ENCODE measurements around the gene CACNA1D. TPM values are rescaled to one million over a fixed set of nuclear protein-coding genes. Genes with fewer than 3 reads are reported as not detected.
A peak's percentile ranks its signal among the peaks of the same experiment; 100 is the strongest.

Gene CACNA1D
- total RNA-seq, 1 donor from 2014 or later, result 6.3 TPM

DNA sequence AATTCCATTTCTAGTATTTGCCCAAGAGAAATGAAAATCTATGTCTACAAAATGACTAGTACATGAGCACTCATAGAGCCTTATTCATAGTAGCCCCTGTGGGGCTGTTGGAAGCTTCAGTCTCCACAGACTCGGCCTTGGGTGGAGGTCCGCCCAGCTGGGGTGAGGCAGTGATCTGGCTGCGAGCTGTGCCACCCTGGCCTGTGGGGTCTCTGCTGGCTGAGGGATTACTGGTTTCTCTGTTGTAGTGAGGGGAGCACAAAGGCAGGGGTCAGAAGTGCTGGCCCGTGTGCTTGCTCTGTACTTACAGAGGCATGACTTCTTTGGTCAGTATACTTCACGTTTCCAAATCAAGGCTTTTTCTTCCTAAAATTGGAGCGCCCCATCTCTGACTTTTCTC lies 193.7 kb downstream of the CACNA1D start:
- H3K27me3 Mint-ChIP-seq, result peaks cover 36% of the 10 kb centered on the region
- no peaks in the 10 kb centered on the region for H3K9me3 Mint-ChIP-seq (ENCODE audit: low read depth)
- peaks cover 10% of the 10 kb centered on the region for H3K4me1 Mint-ChIP-seq (ENCODE audit: low read depth)
- TF ChIP-seq CTCF (IDR thresholded peaks at IDR 0.05; ENCODE audit: unreplicated experiment), result no peak
- DNase-seq (ENCODE audit: low spot score, unreplicated experiment), result no peak
- no peak overlapping the region for H3K27ac Mint-ChIP-seq
- no peak overlapping the region for H3K4me3 Mint-ChIP-seq (ENCODE audit: low read depth)
- no peaks in the 10 kb centered on the region for H3K36me3 Mint-ChIP-seq (ENCODE audit: insufficient read depth)

GRCh38 chr3:53688989-53689388 lies 194.6 kb downstream of the CACNA1D start:
- TF ChIP-seq CTCF (IDR thresholded peaks at IDR 0.05; ENCODE audit: unreplicated experiment), result no peak
- peaks cover 10% of the 10 kb centered on the region for H3K4me1 Mint-ChIP-seq (ENCODE audit: low read depth)
- no peaks in the 10 kb centered on the region for H3K36me3 Mint-ChIP-seq (ENCODE audit: insufficient read depth)
- peak overlapping the region; percentile 52 for H3K27ac Mint-ChIP-seq
- peaks cover 34% of the 10 kb centered on the region for H3K27me3 Mint-ChIP-seq
- peak overlapping the region; percentile 23 for H3K4me3 Mint-ChIP-seq (ENCODE audit: low read depth)
- no peak for DNase-seq (ENCODE audit: low spot score, unreplicated experiment)
- no peaks in the 10 kb centered on the region for H3K9me3 Mint-ChIP-seq (ENCODE audit: low read depth)

GRCh38 chr3:53689681-53690080 lies 195.3 kb downstream of the CACNA1D start:
- peaks cover 40% of the 10 kb centered on the region for H3K27me3 Mint-ChIP-seq
- no peak for DNase-seq (ENCODE audit: low spot score, unreplicated experiment)
- H3K4me1 Mint-ChIP-seq (ENCODE audit: low read depth), result peaks cover 10% of the 10 kb centered on the region
- no peak overlapping the region for H3K4me3 Mint-ChIP-seq (ENCODE audit: low read depth)
- H3K9me3 Mint-ChIP-seq (ENCODE audit: low read depth), result no peaks in the 10 kb centered on the region
- TF ChIP-seq CTCF (IDR thresholded peaks at IDR 0.05; ENCODE audit: unreplicated experiment), result no peak
- no peak overlapping the region for H3K27ac Mint-ChIP-seq
- no peaks in the 10 kb centered on the region for H3K36me3 Mint-ChIP-seq (ENCODE audit: insufficient read depth)

- TF ChIP-seq CTCF (IDR thresholded peaks at IDR 0.05; ENCODE audit: unreplicated experiment), result no peak
- Mint-ChIP-seq H3K4me1 (ENCODE audit: low read depth) (peaks cover 10% of the 10 kb centered on the region), H3K36me3 (ENCODE audit: insufficient read depth) (no peaks in the 10 kb centered on the region), H3K27me3 (peaks cover 46% of the 10 kb centered on the region), H3K27ac (no peak overlapping the region), H3K9me3 (ENCODE audit: low read depth) (no peaks in the 10 kb centered on the region), H3K4me3 (ENCODE audit: low read depth) (no peak overlapping the region)
- DNase-seq (ENCODE audit: low spot score, unreplicated experiment), result no peak
These were observed 196.1 kb downstream of the CACNA1D start for GRCh38 chr3:53690521-53690920.

- H3K36me3 Mint-ChIP-seq (ENCODE audit: insufficient read depth), result no peaks in the 10 kb centered on the region
- H3K9me3 Mint-ChIP-seq (ENCODE audit: low read depth), result no peaks in the 10 kb centered on the region
- peaks cover 10% of the 10 kb centered on the region for H3K4me1 Mint-ChIP-seq (ENCODE audit: low read depth)
- no peak overlapping the region for H3K4me3 Mint-ChIP-seq (ENCODE audit: low read depth)
- H3K27ac Mint-ChIP-seq, result no peak overlapping the region
- TF ChIP-seq CTCF (IDR thresholded peaks at IDR 0.05; ENCODE audit: unreplicated experiment), result no peak
- DNase-seq (ENCODE audit: low spot score, unreplicated experiment), result no peak
- peaks cover 49% of the 10 kb centered on the region for H3K27me3 Mint-ChIP-seq
These were observed 196.9 kb downstream of the CACNA1D start for GRCh38 chr3:53691349-53691748.

Data from progenitor cell of endocrine pancreas (in vitro differentiated cells).